K562 (cell line): ENCODE measurements around the gene ACTR1B. TPM values are rescaled to one million over a fixed set of nuclear protein-coding genes. Genes with fewer than 3 reads are reported as not detected.

ENCODE experiments used
- ATAC-seq: fragments of 200-7000 bp; cut with Tn5 transposase; 3 replicates; pipeline ENCODE4 v1.9.1; 2020; ENCODE audit warnings: moderate library complexity
- BruUV-seq: library from RNA; stranded (reverse); fragments of 400-500 nt; replicated peaks from 2 replicates; lab custom pipeline; 2021; lab: Mats Ljungman, UMichigan
- CTCF ChIA-PET: fragments of 300-600 bp; formaldehyde crosslinking; extraction: SDS; loops from one replicate; lab custom pipeline; 2021; ENCODE audit warnings: low intra/inter-chr PET ratio; lab: Yijun Ruan, JAX
- POLR2A ChIA-PET: fragments of 300-600, 350-650 bp; sonication (Branson Sonifier 250); formaldehyde crosslinking; extraction: SDS; loops from one replicate; lab custom pipeline; 2021; ENCODE audit warnings: antibody characterized with exemption, inconsistent platforms; lab: Yijun Ruan, JAX
- DNase-seq, 4 experiments: peaks; one replicate each; pipeline versions ENCODE4 v3.0.0 to v3.0.0-alpha.2; 2011 to 2018; ENCODE audit warnings: low spot score in 3 of 4, mixed read lengths in 3 of 4; ENCODE audit errors: extremely low read depth in 1 of 4
- FAIRE-seq: peaks from 2 replicates; lab custom pipeline; 2011; peaks lifted over from hg19 to GRCh38; lab: Jason Lieb, UNC
- H2AFZ ChIP-seq: 2 replicates; pipeline ENCODE4 v1.6.0; 2011; ENCODE audit warnings: low read depth, low read length, control low read depth, inconsistent platforms
- H3K27ac ChIP-seq: fragments of 200-600 bp; 3 replicates; pipeline ENCODE4 v1.8.0; 2011; ENCODE audit warnings: low read depth, mild to moderate bottlenecking, control low read depth, inconsistent platforms, low read length, moderate library complexity, mixed read lengths; ENCODE audit errors: extremely low read depth
- H3K27me3 ChIP-seq, 2 experiments: fragments of 300-600 bp in 1 of 2; 2 replicates in 1 of 2; 3 replicates in 1 of 2; pipeline versions ENCODE4 v1.6.0 to v1.8.0; 2011; ENCODE audit warnings: inconsistent platforms in 2 of 2, low read length in 2 of 2, mild to moderate bottlenecking in 1 of 2, mixed read lengths in 1 of 2, moderate library complexity in 1 of 2; ENCODE audit not compliant: control insufficient read depth in 2 of 2, insufficient read depth in 2 of 2
- H3K36me3 ChIP-seq: fragments of 300-600 bp; 3 replicates; pipeline ENCODE4 v1.8.0; 2011; ENCODE audit warnings: mild to moderate bottlenecking, low read length, inconsistent platforms; ENCODE audit not compliant: control insufficient read depth, insufficient read depth
- H3K4me1 ChIP-seq, 2 experiments: fragments of 200-600 bp in 1 of 2; replicated peaks in 1 of 2; 2 replicates in 1 of 2; 3 replicates in 1 of 2; pipeline versions ENCODE4 v1.5.1 to v1.8.0; 2011; ENCODE audit warnings: inconsistent platforms in 2 of 2, low read length in 2 of 2, mild to moderate bottlenecking in 1 of 2, mixed read lengths in 1 of 2, moderate library complexity in 1 of 2; ENCODE audit not compliant: control insufficient read depth in 2 of 2, insufficient read depth in 2 of 2
- H3K4me2 ChIP-seq: 2 replicates; pipeline ENCODE4 v1.6.1; 2011; ENCODE audit warnings: low read length, control low read depth, inconsistent platforms, mixed read lengths; ENCODE audit not compliant: insufficient read depth
- H3K4me3 ChIP-seq: fragments of 200-600 bp; sonication (generic), shearing (Covaris generic); 2 replicates; pipeline ENCODE4 v1.5.1; 2016; ENCODE audit warnings: control low read depth, inconsistent platforms
- H3K79me2 ChIP-seq: fragments of 200-600 bp; 3 replicates; pipeline ENCODE4 v1.8.0; 2011; ENCODE audit warnings: low read length, inconsistent platforms; ENCODE audit not compliant: control insufficient read depth, insufficient read depth
- H3K9ac ChIP-seq, 2 experiments: 2 replicates each; pipeline versions ENCODE4 v1.6.0 to v1.6.1; 2011; ENCODE audit warnings: low read depth in 2 of 2, low read length in 2 of 2, control low read depth in 1 of 2, inconsistent platforms in 1 of 2, mild to moderate bottlenecking in 1 of 2, mixed read lengths in 1 of 2; ENCODE audit not compliant: insufficient read depth in 1 of 2
- H3K9me1 ChIP-seq: one replicate; pipeline ENCODE4 v1.6.0; 2011; ENCODE audit warnings: inconsistent platforms, mild to moderate bottlenecking, low read length, moderate library complexity; ENCODE audit not compliant: control insufficient read depth, insufficient read depth
- H3K9me3 ChIP-seq: replicated peaks from 2 replicates; pipeline ENCODE4 v1.5.1; 2011; ENCODE audit warnings: low read depth, low read length, inconsistent platforms; ENCODE audit not compliant: control insufficient read depth, insufficient read depth
- H4K20me1 ChIP-seq: replicated peaks from 2 replicates; pipeline ENCODE4 v1.6.1; 2011; ENCODE audit warnings: low read length, inconsistent platforms, mixed read lengths; ENCODE audit not compliant: control insufficient read depth, insufficient read depth
- RBFOX2 ChIP-seq: fragments of 200-400 bp; formaldehyde crosslinking; IDR thresholded peaks from 2 replicates; pipeline ENCODE4 v1.6.1; 2017; ENCODE audit warnings: low read depth, mild to moderate bottlenecking, low read length, moderate library complexity
- U2AF1 ChIP-seq: fragments of 200-400 bp; formaldehyde crosslinking; optimal IDR thresholded peaks from 2 replicates; pipeline ENCODE3; 2017; ENCODE audit warnings: mild to moderate bottlenecking, low read depth, low read length, moderate library complexity
- WGBS: fragments of 100-300 bp; shearing (Covaris generic); methylation state at CpG from one replicate; pipeline ENCODE4 v1.1.6; 2016; ENCODE audit warnings: low coverage, mixed read lengths; ENCODE audit not compliant: insufficient coverage; ENCODE audit errors: missing lambda C conversion rate; 5-methylcytosine and 5-hydroxymethylcytosine counted together
- in situ Hi-C: fragments of 300-500 bp; cut with MboI; formaldehyde crosslinking; loops from 4 replicates; pipeline ENCODE4 v1.15.0; 2018; ENCODE audit warnings: inconsistent platforms, mixed read lengths
- intact Hi-C: fragments of 100-400 bp; cut with micrococcal nuclease; formaldehyde crosslinking; loops from 2 replicates; pipeline ENCODE4 v1.14.2; 2022
- polyA plus RNA-seq, 8 experiments: library from polyadenylated mRNA; depleted of rRNA in 4 of 8; stranded (reverse) in 5 of 8; unstranded in 3 of 8; fragments of >200 nt; fragmentation: Nextera tagmentation in 2 of 8; fragmentation: Illumina TruSeq in 1 of 8; extraction: Ambion mirVana in 2 of 8; extraction: Trizol in 1 of 8; gene quantifications; 2 replicates each; pipeline versions ENCODE4 v1.2.1 to v1.2.3, GENCODE V29; 2011 to 2014; ENCODE audit warnings: inconsistent platforms in 1 of 8, missing spikeins in 1 of 8
- total RNA-seq, 7 experiments: library from RNA; depleted of rRNA in 6 of 7; stranded (reverse); fragments of >200 nt in 6 of 7; fragmentation: Illumina TruSeq in 2 of 7; extraction: Trizol in 2 of 7; gene quantifications; 2 replicates each; pipeline versions ENCODE4 v1.2.1 to v1.2.3, GENCODE V29; 2011 to 2021; ENCODE audit warnings: low replicate concordance in 1 of 7
- TF ChIP-seq, protein P1 (sequence below): sonication (generic); formaldehyde crosslinking; IDR thresholded peaks from 2 replicates; pipeline ENCODE4 v1.8.1; 2023; ENCODE audit warnings: mild to moderate bottlenecking, missing genetic modification reagents

ACTR1B gene
- total and polyA plus RNA-seq, 9 of the 15 experiments (the other 6 are each of a cell fraction or from before 2014, with no cell fraction given), result 0.49 to 42.3 (median 22.5) TPM

DNA sequence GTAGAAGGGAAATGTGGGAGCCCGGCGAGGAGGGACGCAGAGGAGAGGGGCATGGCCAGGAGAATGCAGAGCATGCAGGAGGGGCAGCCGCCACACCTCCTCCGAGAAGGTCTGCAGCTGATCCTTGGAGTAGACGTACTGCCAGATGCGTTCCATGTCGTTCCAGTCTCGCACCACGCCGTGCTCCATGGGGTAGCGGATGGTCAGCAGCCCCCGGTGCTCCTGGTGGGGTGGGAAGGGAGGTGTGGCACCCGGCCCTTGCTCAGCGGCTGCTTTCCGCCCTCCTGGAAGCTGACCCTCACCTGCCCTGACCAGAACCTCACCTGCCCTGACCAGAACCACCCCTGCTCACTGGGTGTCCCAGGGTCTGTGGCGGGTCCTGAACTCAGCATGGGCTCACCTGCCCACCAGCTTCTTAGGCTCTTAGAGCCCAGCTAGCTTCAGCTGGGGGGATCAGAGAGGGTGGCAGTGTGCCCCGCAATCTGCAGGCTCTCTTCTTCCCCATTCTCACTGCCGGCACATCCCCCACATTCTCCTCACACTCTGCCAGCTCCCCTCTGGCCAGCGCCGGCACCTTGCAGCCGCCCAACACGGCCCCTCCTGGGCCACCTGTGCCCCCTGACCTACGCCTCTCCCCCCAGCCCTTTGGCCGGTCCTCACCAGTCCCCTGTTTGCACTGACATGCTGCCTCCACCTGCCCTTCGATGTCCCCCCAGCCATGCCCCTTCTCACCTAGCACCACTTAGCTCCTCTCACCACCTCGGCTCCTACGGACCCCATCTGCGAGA, 4.4 kb downstream of the ACTR1B start:
- H3K79me2 ChIP-seq, result peaks cover 38% of the 10 kb centered on the region
- FAIRE-seq, result no peak
- H3K9me3 ChIP-seq, result no peaks in the 10 kb centered on the region
- H3K4me1 ChIP-seq, result peaks cover 15 to 65% of the 10 kb centered on the region in 2 experiments; a peak in 4 of 5 replicates
- BruUV-seq, result no TSS peak
- no peak overlapping the region for H3K4me2 ChIP-seq
- in situ Hi-C loops (no loop called here), intact Hi-C loops (no loop called here)
- no peaks in the 10 kb centered on the region; the same call in 1 of the 2 replicates for H4K20me1 ChIP-seq
- no peak overlapping the region for H2AFZ ChIP-seq
- POLR2A ChIA-PET, result interaction anchor here (0.6 to 2.7 kb wide), 3 partner anchors 8 to 58 kb away, joined by 3 to 19 read pairs (median 18); partner anchors contain the start of gene COX5B
- TF ChIP-seq, protein P1, sequence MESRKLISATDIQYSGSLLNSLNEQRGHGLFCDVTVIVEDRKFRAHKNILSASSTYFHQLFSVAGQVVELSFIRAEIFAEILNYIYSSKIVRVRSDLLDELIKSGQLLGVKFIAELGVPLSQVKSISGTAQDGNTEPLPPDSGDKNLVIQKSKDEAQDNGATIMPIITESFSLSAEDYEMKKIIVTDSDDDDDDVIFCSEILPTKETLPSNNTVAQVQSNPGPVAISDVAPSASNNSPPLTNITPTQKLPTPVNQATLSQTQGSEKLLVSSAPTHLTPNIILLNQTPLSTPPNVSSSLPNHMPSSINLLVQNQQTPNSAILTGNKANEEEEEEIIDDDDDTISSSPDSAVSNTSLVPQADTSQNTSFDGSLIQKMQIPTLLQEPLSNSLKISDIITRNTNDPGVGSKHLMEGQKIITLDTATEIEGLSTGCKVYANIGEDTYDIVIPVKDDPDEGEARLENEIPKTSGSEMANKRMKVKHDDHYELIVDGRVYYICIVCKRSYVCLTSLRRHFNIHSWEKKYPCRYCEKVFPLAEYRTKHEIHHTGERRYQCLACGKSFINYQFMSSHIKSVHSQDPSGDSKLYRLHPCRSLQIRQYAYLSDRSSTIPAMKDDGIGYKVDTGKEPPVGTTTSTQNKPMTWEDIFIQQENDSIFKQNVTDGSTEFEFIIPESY (CRISPR knock-in tag), result peak; percentile 31; the same call in 1 of the 2 replicates
- TF ChIP-seq U2AF1 (no peak), RBFOX2 (peak; percentile 46)
- H3K9ac ChIP-seq, result peak overlapping the region in 1 of 2 experiments; percentile 56; a peak in 1 of 4 replicates
- CTCF ChIA-PET, result no interaction called here
- H3K9me1 ChIP-seq, result peaks cover 5% of the 10 kb centered on the region
- ATAC-seq, result no peak
- WGBS, result 91% methylated on average over 28 of the region's 29 CpGs
- no peaks in the 10 kb centered on the region for H3K27me3 ChIP-seq
- no peak overlapping the region for H3K27ac ChIP-seq
- H3K4me3 ChIP-seq, result no peak overlapping the region
- DNase-seq, result no peak
- H3K36me3 ChIP-seq, result peaks cover 61% of the 10 kb centered on the region; the same call in 2 of the 3 replicates
